GM21825 (cell line): ENCODE data around the gene CCDC181.
"Not testable (repeated sequence)": the region's sequence is repeated elsewhere in the genome, so short reads cannot be mapped to it uniquely, and the experiment has no call there.

ENCODE experiments used
- ATAC-seq: cut with Tn5 transposase; IDR thresholded peaks from one replicate; pipeline ENCODE4 v1.9.1; 2021; ENCODE audit warnings: mild to moderate bottlenecking, moderate library complexity; ENCODE audit not compliant: unreplicated experiment

The CCDC181 gene

GRCh38 chr1:169402578-169402977, 24.7 kb downstream of the CCDC181 start:
- ATAC-seq: not testable (repeated sequence)

GRCh38 chr1:169395955-169396354, 31.3 kb downstream of the CCDC181 start:
- ATAC-seq: no peak

- no peak for ATAC-seq
Measured at GRCh38 chr1:169392406-169392805, 34.9 kb downstream of the CCDC181 start.

GRCh38 chr1:169390303-169390702, 37.0 kb downstream of the CCDC181 start:
- peak; percentile 70 for ATAC-seq

GRCh38 chr1:169387399-169387798, 39.9 kb downstream of the CCDC181 start:
- ATAC-seq: no peak

GRCh38 chr1:169383449-169383848, 43.8 kb downstream of the CCDC181 start:
- no peak for ATAC-seq

- no peak for ATAC-seq
Measured at GRCh38 chr1:169381162-169381561, 46.1 kb downstream of the CCDC181 start.

GRCh38 chr1:169371404-169371803, 55.9 kb downstream of the CCDC181 start:
- no peak for ATAC-seq

GRCh38 chr1:169368406-169368769, 58.9 kb downstream of the CCDC181 start:
- ATAC-seq: no peak

- ATAC-seq: peak; percentile 97
Measured at GRCh38 chr1:169367686-169368405, 59.4 kb downstream of the CCDC181 start, which contains the start of the genes BLZF1 and NME7. Gene BLZF1 (plus strand): TSS chr1:169368195. CDS start chr1:169369523, 1,328 bp downstream. Gene NME7 (minus strand): TSS chr1:169367797. CDS start chr1:169367710, 87 bp downstream.

GRCh38 chr1:169367096-169367685, 60.1 kb downstream of the CCDC181 start:
- no peak for ATAC-seq

GRCh38 chr1:169364948-169365347, 62.3 kb downstream of the CCDC181 start:
- ATAC-seq: no peak

- ATAC-seq: no peak
Measured at GRCh38 chr1:169363046-169363730, 64.1 kb downstream of the CCDC181 start.

- no peak for ATAC-seq
Measured at GRCh38 chr1:169361281-169361680, 66.0 kb downstream of the CCDC181 start.

GRCh38 chr1:169360415-169360814, 66.9 kb downstream of the CCDC181 start:
- no peak for ATAC-seq

- ATAC-seq: no peak
Measured at GRCh38 chr1:169348383-169349036, 78.8 kb downstream of the CCDC181 start.

GRCh38 chr1:169347688-169348382, 79.4 kb downstream of the CCDC181 start:
- no peak for ATAC-seq

GRCh38 chr1:169346036-169346589, 81.2 kb downstream of the CCDC181 start:
- ATAC-seq: no peak

- ATAC-seq: no peak
Measured at GRCh38 chr1:169345511-169345910, 81.8 kb downstream of the CCDC181 start.
